ENCODE data around the gene ALS2CL.

The ALS2CL gene

DNA sequence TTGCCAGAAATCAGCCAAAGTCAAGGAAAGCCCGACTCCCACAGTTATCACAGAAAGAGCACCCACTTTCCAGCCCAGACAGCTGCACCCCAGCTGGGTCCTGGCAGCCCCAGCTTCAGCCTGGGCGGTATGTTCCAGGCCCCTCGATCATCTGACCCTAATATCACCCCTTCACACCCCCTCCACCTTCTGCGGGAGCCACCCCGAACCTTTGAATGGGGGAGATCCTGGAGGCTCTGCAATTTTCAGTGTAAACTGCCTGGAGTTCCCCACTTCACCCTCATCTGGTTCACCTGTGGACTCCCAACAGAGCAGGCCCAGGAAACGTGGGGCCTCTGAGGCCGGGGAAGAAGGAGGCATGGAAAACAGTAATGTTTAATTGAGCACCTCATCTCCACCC lies 18.3 kb upstream of the ALS2CL start:
- TF ChIP-seq, protein P1, sequence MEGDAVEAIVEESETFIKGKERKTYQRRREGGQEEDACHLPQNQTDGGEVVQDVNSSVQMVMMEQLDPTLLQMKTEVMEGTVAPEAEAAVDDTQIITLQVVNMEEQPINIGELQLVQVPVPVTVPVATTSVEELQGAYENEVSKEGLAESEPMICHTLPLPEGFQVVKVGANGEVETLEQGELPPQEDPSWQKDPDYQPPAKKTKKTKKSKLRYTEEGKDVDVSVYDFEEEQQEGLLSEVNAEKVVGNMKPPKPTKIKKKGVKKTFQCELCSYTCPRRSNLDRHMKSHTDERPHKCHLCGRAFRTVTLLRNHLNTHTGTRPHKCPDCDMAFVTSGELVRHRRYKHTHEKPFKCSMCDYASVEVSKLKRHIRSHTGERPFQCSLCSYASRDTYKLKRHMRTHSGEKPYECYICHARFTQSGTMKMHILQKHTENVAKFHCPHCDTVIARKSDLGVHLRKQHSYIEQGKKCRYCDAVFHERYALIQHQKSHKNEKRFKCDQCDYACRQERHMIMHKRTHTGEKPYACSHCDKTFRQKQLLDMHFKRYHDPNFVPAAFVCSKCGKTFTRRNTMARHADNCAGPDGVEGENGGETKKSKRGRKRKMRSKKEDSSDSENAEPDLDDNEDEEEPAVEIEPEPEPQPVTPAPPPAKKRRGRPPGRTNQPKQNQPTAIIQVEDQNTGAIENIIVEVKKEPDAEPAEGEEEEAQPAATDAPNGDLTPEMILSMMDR (IDR thresholded peaks at IDR 0.05; ENCODE audit: control insufficient read depth, insufficient read depth, low read depth, low read length, missing control alignments) = no peak
- no peak for DNase-seq (ENCODE audit: low read depth)

GRCh38 chr3:46711305-46711704 lies 17.8 kb upstream of the ALS2CL start:
- no peak for DNase-seq (ENCODE audit: low read depth)
- H3K4me3 ChIP-seq (ENCODE audit: control insufficient read depth, low read depth, low read length) = no peak overlapping the region
- TF ChIP-seq, protein P1 (IDR thresholded peaks at IDR 0.05; ENCODE audit: control insufficient read depth, insufficient read depth, low read depth, low read length, missing control alignments) = no peak

More for the DNA sequence above, 18.3 kb upstream of the ALS2CL start:
- no peak overlapping the region for H3K4me3 ChIP-seq (ENCODE audit: control insufficient read depth, low read depth, low read length)

GRCh38 chr3:46710671-46711295 lies 17.3 kb upstream of the ALS2CL start:
- no peak for DNase-seq (ENCODE audit: low read depth)
- TF ChIP-seq, protein P1 (IDR thresholded peaks at IDR 0.05; ENCODE audit: control insufficient read depth, insufficient read depth, low read depth, low read length, missing control alignments) = no peak
- H3K4me3 ChIP-seq (ENCODE audit: control insufficient read depth, low read depth, low read length) = no peak overlapping the region

GRCh38 chr3:46710229-46710628 lies 16.8 kb upstream of the ALS2CL start:
- TF ChIP-seq, protein P1 (IDR thresholded peaks at IDR 0.05; ENCODE audit: control insufficient read depth, insufficient read depth, low read depth, low read length, missing control alignments) = no peak
- H3K4me3 ChIP-seq (ENCODE audit: control insufficient read depth, low read depth, low read length) = no peak overlapping the region
- no peak for DNase-seq (ENCODE audit: low read depth)

- TF ChIP-seq, protein P1 (IDR thresholded peaks at IDR 0.05; ENCODE audit: control insufficient read depth, insufficient read depth, low read depth, low read length, missing control alignments) = no peak
- H3K4me3 ChIP-seq (ENCODE audit: control insufficient read depth, low read depth, low read length) = no peak overlapping the region
- DNase-seq (ENCODE audit: low read depth) = no peak
These were observed 16.2 kb upstream of the ALS2CL start for GRCh38 chr3:46709721-46710120.

GRCh38 chr3:46709157-46709654 lies 15.7 kb upstream of the ALS2CL start:
- no peak overlapping the region for H3K4me3 ChIP-seq (ENCODE audit: control insufficient read depth, low read depth, low read length)
- TF ChIP-seq, protein P1 (IDR thresholded peaks at IDR 0.05; ENCODE audit: control insufficient read depth, insufficient read depth, low read depth, low read length, missing control alignments) = no peak
- no peak for DNase-seq (ENCODE audit: low read depth)
